Stomach (tissue), 9 donors: ENCODE data around the gene RYR1. TPM values are rescaled to one million over a fixed set of nuclear protein-coding genes. Genes with fewer than 3 reads are reported as not detected.

Source experiments
- DNase-seq, 2 donors: peaks; one replicate each; pipeline versions ENCODE4 v3.0.0 to v3.0.0-alpha.2; 2013 to 2019
- H3K27ac ChIP-seq, 5 donors: fragments of 200-600 bp in 4 of 5; sonication (generic) in 4 of 5; one replicate each; pipeline ENCODE4 v1.5.1; 2013 to 2019; ENCODE audit warnings: mild to moderate bottlenecking in 1 of 5, moderate library complexity in 1 of 5
- H3K27me3 ChIP-seq, 3 donors: fragments of 200-600 bp; sonication (generic); one replicate each; pipeline ENCODE4 v1.5.1; 2017 to 2019; ENCODE audit warnings: mixed run types in 1 of 3
- H3K36me3 ChIP-seq, 4 donors: fragments of 200-600 bp; sonication (generic); 1 replicate in 3 of 4; 2 replicates in 1 of 4; pipeline ENCODE4 v1.5.1; 2016 to 2019
- H3K4me1 ChIP-seq, 4 donors: fragments of 200-600 bp; sonication (generic); one replicate each; pipeline ENCODE4 v1.5.1; 2016 to 2019
- H3K4me3 ChIP-seq, 4 donors: fragments of 200-600 bp; sonication (generic) in 3 of 4; one replicate each; pipeline ENCODE4 v1.5.1; 2016 to 2019; ENCODE audit warnings: mild to moderate bottlenecking in 1 of 4
- H3K9me3 ChIP-seq, 4 donors: fragments of 200-600 bp; sonication (generic); one replicate each; pipeline ENCODE4 v1.5.1; 2016 to 2019
- EP300 ChIP-seq: sonication (generic); formaldehyde crosslinking; IDR thresholded peaks from one replicate; pipeline ENCODE4 v1.6.1; 2017; ENCODE audit warnings: antibody characterized with exemption
- POLR2A ChIP-seq, 4 donors: fragments of 450-650 bp; IDR thresholded peaks; one replicate each; pipeline ENCODE4 v1.6.1; 2016; ENCODE audit warnings: antibody characterized with exemption in 4 of 4, control low read depth in 2 of 4, mild to moderate bottlenecking in 1 of 4, moderate library complexity in 1 of 4
- POLR2AphosphoS5 ChIP-seq, 3 donors: sonication (generic); formaldehyde crosslinking; IDR thresholded peaks; one replicate each; pipeline ENCODE4 v1.6.1; 2016; ENCODE audit warnings: antibody characterized with exemption in 3 of 3
- WGBS, 5 donors: extraction: QIAGEN DNeasy Blood & Tissue Kit in 3 of 5; methylation state at CpG; one replicate each; pipeline versions ENCODE4 v1.1.5 to v1.1.7; 2013 to 2018; 5-methylcytosine and 5-hydroxymethylcytosine counted together
- intact Hi-C: fragments of 100-400 bp; cut with DNase I; formaldehyde crosslinking; loops from one replicate; pipeline ENCODE4 v1.15.1; 2023; ENCODE audit warnings: low total_unique reads
- polyA plus RNA-seq, 3 donors: library from polyadenylated mRNA; stranded (reverse); fragments of 200-250 nt; gene quantifications; one replicate each; pipeline ENCODE4 v1.2.3, GENCODE V29; 2013
- total RNA-seq, 5 donors: library from RNA; depleted of rRNA; stranded (reverse); fragments of >200 nt; gene quantifications; one replicate each; pipeline versions ENCODE4 v1.1.0 to v1.2.3, GENCODE V29; 2014 to 2016
- TF ChIP-seq, protein P1 (sequence below), 7 experiments: fragments of 450-650 bp in 4 of 7; fragments of 200-600 bp in 3 of 7; sonication (generic) in 3 of 7; IDR thresholded peaks; one replicate each; pipeline ENCODE4 v1.5.1; 2016 to 2019; ENCODE audit warnings: antibody characterized with exemption in 7 of 7, control low read depth in 2 of 7, mild to moderate bottlenecking in 1 of 7
- donor health status: healthy with polysubstance abuse.
- donor health status: Bipolar disorder and iron deficiency.
- donor health status: healthy.

RYR1 gene
- total and polyA plus RNA-seq, 8 donors: under 0.01 to 10.7 (median 1.2) TPM

- H3K9me3 ChIP-seq: peaks cover 0 to 16% (median 6%) of the 10 kb centered on the region in 4 donors
- intact Hi-C loops: no loop called here
- peaks cover 0 to 29% (median 0%) of the 10 kb centered on the region in 3 donors for H3K27me3 ChIP-seq
- no peak overlapping the region for H3K4me3 ChIP-seq
- DNase-seq: no peak
- H3K27ac ChIP-seq: no peak overlapping the region
- WGBS, 5 donors: 88 to 93% (median 91%) methylated on average over 3 of the region's 3 CpGs
- TF ChIP-seq, protein P1, sequence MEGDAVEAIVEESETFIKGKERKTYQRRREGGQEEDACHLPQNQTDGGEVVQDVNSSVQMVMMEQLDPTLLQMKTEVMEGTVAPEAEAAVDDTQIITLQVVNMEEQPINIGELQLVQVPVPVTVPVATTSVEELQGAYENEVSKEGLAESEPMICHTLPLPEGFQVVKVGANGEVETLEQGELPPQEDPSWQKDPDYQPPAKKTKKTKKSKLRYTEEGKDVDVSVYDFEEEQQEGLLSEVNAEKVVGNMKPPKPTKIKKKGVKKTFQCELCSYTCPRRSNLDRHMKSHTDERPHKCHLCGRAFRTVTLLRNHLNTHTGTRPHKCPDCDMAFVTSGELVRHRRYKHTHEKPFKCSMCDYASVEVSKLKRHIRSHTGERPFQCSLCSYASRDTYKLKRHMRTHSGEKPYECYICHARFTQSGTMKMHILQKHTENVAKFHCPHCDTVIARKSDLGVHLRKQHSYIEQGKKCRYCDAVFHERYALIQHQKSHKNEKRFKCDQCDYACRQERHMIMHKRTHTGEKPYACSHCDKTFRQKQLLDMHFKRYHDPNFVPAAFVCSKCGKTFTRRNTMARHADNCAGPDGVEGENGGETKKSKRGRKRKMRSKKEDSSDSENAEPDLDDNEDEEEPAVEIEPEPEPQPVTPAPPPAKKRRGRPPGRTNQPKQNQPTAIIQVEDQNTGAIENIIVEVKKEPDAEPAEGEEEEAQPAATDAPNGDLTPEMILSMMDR (IDR thresholded peaks at IDR 0.05): no peak
- no peak for TF ChIP-seq POLR2AphosphoS5 (IDR thresholded peaks at IDR 0.05)
- TF ChIP-seq POLR2A (IDR thresholded peaks at IDR 0.05): no peak
- no peak for TF ChIP-seq EP300
- no peaks in the 10 kb centered on the region for H3K36me3 ChIP-seq
- no peaks in the 10 kb centered on the region for H3K4me1 ChIP-seq
Measured at GRCh38 chr19:38488096-38488495, 54.6 kb downstream of the RYR1 start.

DNA sequence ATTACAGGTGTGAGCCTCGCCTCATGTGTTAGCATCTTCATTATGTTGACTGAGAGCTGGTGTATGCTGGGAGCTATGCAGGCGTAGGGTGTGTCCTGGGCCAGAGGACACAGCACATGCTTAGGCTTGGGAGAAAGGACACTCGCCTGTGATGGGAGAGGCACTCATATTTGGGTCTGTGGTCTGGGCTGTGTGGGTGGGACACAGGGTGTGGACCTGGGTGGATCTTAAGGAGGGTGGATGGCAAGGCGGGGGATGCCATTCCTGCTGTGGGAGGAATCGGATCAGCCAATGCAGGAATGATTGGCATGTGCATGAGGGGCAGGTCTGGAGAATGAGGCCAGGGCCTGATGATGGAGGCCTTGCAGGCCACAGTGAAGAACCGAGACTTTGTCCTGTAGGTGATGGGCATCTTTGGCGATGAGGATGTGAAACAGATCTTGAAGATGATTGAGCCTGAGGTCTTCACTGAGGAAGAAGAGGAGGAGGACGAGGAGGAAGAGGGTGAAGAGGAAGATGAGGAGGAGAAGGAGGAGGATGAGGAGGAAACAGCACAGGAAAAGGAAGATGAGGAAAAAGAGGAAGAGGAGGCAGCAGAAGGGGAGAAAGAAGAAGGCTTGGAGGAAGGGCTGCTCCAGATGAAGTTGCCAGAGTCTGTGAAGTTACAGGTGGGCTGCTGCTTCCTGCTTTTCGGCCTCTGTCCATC lies 55.4 kb downstream of the RYR1 start:
- 78 to 85% (median 81%) methylated on average over 9 of the region's 9 CpGs for WGBS, 5 donors
- intact Hi-C loops: no loop called here
- Histone ChIP-seq H3K9me3 (peaks cover 0 to 16% (median 6%) of the 10 kb centered on the region in 4 donors), H3K36me3 (no peaks in the 10 kb centered on the region), H3K27me3 (peaks cover 0 to 21% (median 0%) of the 10 kb centered on the region in 3 donors), H3K4me3 (no peak overlapping the region), H3K27ac (no peak overlapping the region), H3K4me1 (no peaks in the 10 kb centered on the region)
- TF ChIP-seq, protein P1 (IDR thresholded peaks at IDR 0.05): no peak
- TF ChIP-seq EP300: no peak
- TF ChIP-seq POLR2AphosphoS5 (IDR thresholded peaks at IDR 0.05): no peak
- TF ChIP-seq POLR2A (IDR thresholded peaks at IDR 0.05): no peak
- DNase-seq: no peak

- Histone ChIP-seq H3K4me1 (no peaks in the 10 kb centered on the region), H3K4me3 (no peak overlapping the region), H3K9me3 (peaks cover 0 to 16% (median 6%) of the 10 kb centered on the region in 4 donors), H3K36me3 (no peaks in the 10 kb centered on the region), H3K27me3 (peaks cover 0 to 24% (median 0%) of the 10 kb centered on the region in 3 donors), H3K27ac (no peak overlapping the region)
- WGBS, 5 donors: 89 to 99% (median 93%) methylated on average over 2 of the region's 2 CpGs
- intact Hi-C loops: no loop called here
- TF ChIP-seq, protein P1 (IDR thresholded peaks at IDR 0.05): no peak
- TF ChIP-seq POLR2A (IDR thresholded peaks at IDR 0.05) (no peak), EP300 (no peak), POLR2AphosphoS5 (IDR thresholded peaks at IDR 0.05) (no peak)
- no peak for DNase-seq
Measured at GRCh38 chr19:38490861-38491260, 57.4 kb downstream of the RYR1 start.

- intact Hi-C loops: no loop called here
- Histone ChIP-seq H3K4me3 (no peak overlapping the region), H3K27me3 (peaks cover 0 to 24% (median 0%) of the 10 kb centered on the region in 3 donors), H3K4me1 (no peaks in the 10 kb centered on the region), H3K9me3 (peaks cover 0 to 16% (median 6%) of the 10 kb centered on the region in 4 donors), H3K27ac (no peak overlapping the region), H3K36me3 (no peaks in the 10 kb centered on the region)
- no peak for DNase-seq
- TF ChIP-seq POLR2AphosphoS5 (IDR thresholded peaks at IDR 0.05) (no peak), POLR2A (IDR thresholded peaks at IDR 0.05) (no peak), EP300 (no peak)
- TF ChIP-seq, protein P1 (IDR thresholded peaks at IDR 0.05): no peak
- WGBS, 5 donors: 69 to 84% (median 75%) methylated on average over 9 of the region's 9 CpGs
Measured at GRCh38 chr19:38492181-38492813, 58.8 kb downstream of the RYR1 start.
